Right cardiac atrium (tissue), 5 donors: ENCODE measurements around the gene PIGBOS1. TPM values are rescaled to one million over a fixed set of nuclear protein-coding genes. Genes with fewer than 3 reads are reported as not detected.
"Not testable (repeated sequence)": the region's sequence is repeated elsewhere in the genome, so short reads cannot be mapped to it uniquely, and the experiment has no call there.

Experiments
- ATAC-seq, 2 donors: fragments of 200-7000 bp; cut with Tn5 transposase; one replicate each; pipeline versions ENCODE4 v1.8.0 to v1.9.1; 2020; ENCODE audit warnings: moderate library complexity in 2 of 2, mild to moderate bottlenecking in 1 of 2
- DNase-seq, 3 donors: peaks; one replicate each; pipeline ENCODE4 v3.0.0-alpha.2; 2020
- H3K27ac ChIP-seq: one replicate; pipeline ENCODE4 v1.5.1; 2013; ENCODE audit warnings: mild to moderate bottlenecking, low read length, control low read depth, moderate library complexity
- H3K27me3 ChIP-seq: one replicate; pipeline ENCODE4 v1.6.1; 2013; ENCODE audit not compliant: control insufficient read depth, insufficient read depth
- H3K4me1 ChIP-seq: one replicate; pipeline ENCODE4 v1.6.1; 2013; ENCODE audit warnings: low read length; ENCODE audit not compliant: control insufficient read depth, insufficient read depth
- H3K4me3 ChIP-seq: one replicate; pipeline ENCODE4 v1.5.1; 2013; ENCODE audit warnings: low read length, control low read depth
- H3K9me3 ChIP-seq: one replicate; pipeline ENCODE4 v1.6.1; 2013; ENCODE audit warnings: low read length; ENCODE audit not compliant: control insufficient read depth
- WGBS: extraction: QIAGEN DNeasy Blood & Tissue Kit; methylation state at CpG from one replicate; pipeline ENCODE4 v1.1.7; 2013; 5-methylcytosine and 5-hydroxymethylcytosine counted together
- intact Hi-C, 4 donors: fragments of 100-400 bp; cut with DNase I; formaldehyde crosslinking; loops; one replicate each; pipeline versions ENCODE4 v1.11.0 to v1.14.0; 2022 to 2023
- polyA plus RNA-seq: library from polyadenylated mRNA; stranded (reverse); fragments of 200-250 nt; gene quantifications from one replicate; pipeline ENCODE4 v1.2.3, GENCODE V29; 2013
- total RNA-seq, 4 donors: library from RNA; stranded (reverse); fragmentation: NEBNext Ultra II Directional; extraction: Animal tissue kit (Norgen Biotek cat#: 25700); gene quantifications; one replicate each; pipeline ENCODE4 v1.2.1, GENCODE V29; 2021
- donor health status: healthy with polysubstance abuse.
- donor health status: DM: no; HTN: yes; CAD: no.
- donor health status: DM: no; HTN: no; CAD: no.
- donor health status: DM: no; HTN: yes; CAD: no; lungs with severe emphysema.
- donor health status: DM: yes; HTN: yes; CAD: no.

The PIGBOS1 gene
- total and polyA plus RNA-seq, 5 donors: 8.0 to 21.5 (median 9.4) TPM

DNA sequence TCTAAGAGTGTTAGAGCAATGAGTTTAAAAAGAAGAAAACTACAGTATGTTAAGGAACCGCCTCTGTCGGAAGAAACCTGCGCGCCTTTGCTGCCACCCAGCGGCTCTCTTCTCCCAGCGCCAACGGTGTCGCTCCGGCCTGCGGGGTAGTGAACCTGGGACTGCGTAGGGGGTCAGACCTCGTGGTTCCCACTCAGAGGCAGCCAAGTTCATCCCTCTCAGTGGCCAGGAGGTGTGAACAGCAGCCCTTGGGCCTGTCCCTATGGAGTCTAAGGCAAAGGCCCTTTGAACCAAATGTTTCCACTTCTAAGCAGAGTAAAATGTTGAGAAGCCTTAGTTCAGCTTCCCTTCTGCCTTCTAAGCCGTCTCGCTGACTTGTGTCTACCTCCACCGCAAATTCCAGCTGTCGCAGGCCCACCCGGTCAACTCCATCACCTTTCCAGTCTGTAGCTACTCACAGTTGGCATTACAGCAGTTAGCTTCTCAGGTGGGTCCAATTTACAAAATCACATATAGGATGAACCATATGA, 28.3 kb downstream of the PIGBOS1 start:
- peak; percentile 90 to 94 for ATAC-seq
- 18% methylated on average over 17 of the region's 17 CpGs for WGBS
- intact Hi-C loops: loop anchor here (2.0 to 5.0 kb wide), 2 partner anchors 68 to 72 kb away; no protein-coding TSS in a partner anchor
- H3K4me1 ChIP-seq: no peaks in the 10 kb centered on the region
- no peaks in the 10 kb centered on the region for H3K27me3 ChIP-seq
- no peaks in the 10 kb centered on the region for H3K9me3 ChIP-seq
- peak; percentile 83 to 93 (median 92) for DNase-seq
- H3K4me3 ChIP-seq: peak overlapping the region; percentile 95
- H3K27ac ChIP-seq: no peak overlapping the region

DNA sequence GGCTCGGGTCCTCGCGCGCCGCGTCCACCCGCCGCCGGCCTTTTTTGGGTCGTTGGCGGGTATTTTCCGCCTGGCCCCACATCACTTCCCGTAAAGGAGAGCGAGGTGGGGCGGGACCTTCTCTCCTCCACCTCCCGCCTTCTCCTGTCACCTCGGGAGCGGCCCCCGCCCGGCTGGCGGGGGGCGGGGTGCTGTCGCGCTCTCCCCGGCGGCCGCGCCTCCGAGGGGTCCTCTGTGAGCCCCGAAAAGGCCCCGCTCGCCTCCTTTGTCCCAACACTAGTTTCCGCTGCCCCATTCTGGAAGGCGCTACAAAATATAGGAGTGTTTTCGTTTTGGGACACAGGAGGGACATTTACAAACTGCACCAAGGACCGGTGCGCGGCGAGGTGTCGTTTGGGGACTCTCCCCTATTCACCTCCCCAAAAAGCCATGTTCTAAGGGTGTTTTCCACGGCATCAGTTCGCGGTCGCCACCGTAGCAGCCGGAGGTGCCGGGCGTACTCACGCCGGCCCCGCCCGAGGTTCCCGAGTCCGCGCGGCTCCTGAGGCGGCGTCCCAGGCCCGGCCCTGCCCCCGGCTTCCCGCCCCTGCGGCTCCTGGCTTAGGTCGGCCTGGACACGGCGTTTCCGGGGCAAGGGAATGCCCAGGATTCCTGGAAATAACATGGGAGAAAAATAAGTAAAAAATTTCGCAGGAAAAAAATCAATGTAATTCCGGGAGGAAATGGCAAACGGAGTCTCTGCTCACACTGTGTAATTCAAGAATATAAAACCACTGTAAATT, 29.0 kb downstream of the PIGBOS1 start, which contains the start of gene RAB27A:
TSS of gene RAB27A (minus strand) at position 68 of the 782 bp plus-strand sequence. CDS start 54,879 bp downstream, outside the sequence.
- under 1% methylated on average over 69 of the region's 69 CpGs for whole genome bisulfite sequencing
- no peaks in the 10 kb centered on the region for H3K27me3 ChIP-seq
- H3K4me3 ChIP-seq: peak within 1 kb of the TSS; percentile 95
- intact Hi-C loops: loop anchor here (2.0 to 5.0 kb wide), 2 partner anchors 68 to 71 kb away; no protein-coding TSS in a partner anchor
- DNase-seq: peak; percentile 85 to 91 (median 87)
- no peaks in the 10 kb centered on the region for H3K4me1 ChIP-seq
- ATAC-seq: peak; percentile 95 to 97
- H3K9me3 ChIP-seq: no peaks in the 10 kb centered on the region
- peak within 1 kb of the TSS; percentile 79 for H3K27ac ChIP-seq

DNA sequence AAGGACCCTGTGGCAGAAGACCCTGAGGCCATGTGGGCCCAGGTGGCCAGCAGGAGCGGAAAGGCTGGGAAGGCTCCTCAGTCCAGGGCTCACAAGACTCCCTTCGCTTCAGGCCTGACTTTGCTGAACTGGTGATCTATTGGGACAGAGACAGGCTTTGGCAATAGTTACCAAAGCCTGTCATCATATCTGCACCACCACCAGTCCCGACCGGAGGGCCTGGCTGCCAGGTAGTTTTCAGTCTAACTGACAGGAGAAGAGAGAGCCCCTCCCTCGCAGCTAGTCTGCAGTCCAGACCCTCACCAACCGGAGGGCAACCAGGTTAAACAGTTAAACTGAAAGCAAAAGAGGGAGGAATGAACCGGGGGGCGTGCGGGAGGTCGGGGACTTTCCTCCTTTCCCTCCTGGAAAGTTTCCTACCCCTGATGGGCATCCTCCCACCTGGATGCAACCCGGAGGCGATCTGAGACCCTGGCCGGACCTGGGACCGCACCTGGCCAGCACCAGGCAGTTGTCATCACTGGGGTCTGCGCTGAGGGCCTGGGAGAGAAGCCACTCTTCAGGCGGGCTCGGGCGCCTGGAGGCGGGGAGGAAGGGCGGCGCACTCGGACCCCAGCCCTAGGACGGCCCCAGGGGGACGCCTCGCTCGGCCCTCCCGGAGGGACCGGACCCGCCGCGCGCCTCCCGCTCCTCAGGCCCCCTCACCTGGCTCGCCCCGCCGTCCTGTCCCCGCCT, 29.7 kb downstream of the PIGBOS1 start:
- Histone ChIP-seq H3K27ac (peak overlapping the region; percentile 7), H3K27me3 (no peaks in the 10 kb centered on the region), H3K4me3 (peak overlapping the region; percentile 95), H3K4me1 (peaks cover 1% of the 10 kb centered on the region), H3K9me3 (no peaks in the 10 kb centered on the region)
- DNase-seq: peak in 2 of 3 donors; percentile 21 to 54
- intact Hi-C loops: no loop called here
- peak; percentile 61 to 65 for ATAC-seq
- 3% methylated on average over 37 of the region's 37 CpGs for WGBS

DNA sequence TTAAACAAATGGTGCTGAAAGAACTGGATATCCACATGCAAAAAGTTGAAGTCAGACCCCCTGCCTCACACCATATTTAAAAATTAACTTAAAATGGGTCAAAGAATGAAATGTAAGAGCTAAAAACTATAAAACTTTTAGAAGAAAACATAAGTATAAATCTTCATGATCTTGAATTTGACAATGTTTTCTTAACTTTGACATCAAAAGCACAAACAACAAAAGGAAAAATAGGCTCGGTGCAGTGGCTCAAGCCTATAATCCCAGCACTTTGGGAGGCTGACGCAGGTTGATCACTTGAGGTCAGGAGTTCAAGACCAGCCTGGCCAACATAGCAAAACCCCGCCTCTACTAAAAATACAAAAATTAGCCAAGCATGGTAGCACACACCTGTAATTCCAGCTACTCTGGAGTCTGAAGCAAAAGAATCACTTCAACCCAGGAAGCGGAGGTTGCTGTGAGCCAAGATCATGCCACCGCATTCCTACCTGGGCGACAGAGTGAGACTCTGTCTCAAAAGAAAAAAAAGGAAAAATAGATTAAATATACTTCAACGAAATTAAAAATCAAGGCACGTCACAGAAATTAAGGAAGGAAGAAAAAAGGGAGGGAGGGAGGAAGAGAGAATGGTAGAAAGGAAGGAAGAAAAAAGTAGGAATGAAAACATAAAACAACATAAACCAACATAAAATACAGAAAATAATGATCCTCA, 30.8 kb downstream of the PIGBOS1 start:
- no peak overlapping the region for H3K4me3 ChIP-seq
- ATAC-seq (no peak), DNase-seq (no peak)
- no peak overlapping the region for H3K27ac ChIP-seq
- H3K9me3 ChIP-seq: no peaks in the 10 kb centered on the region
- no peaks in the 10 kb centered on the region for H3K27me3 ChIP-seq
- WGBS: 94% methylated on average over 8 of the region's 8 CpGs
- intact Hi-C loops: no loop called here
- peaks cover 1% of the 10 kb centered on the region for H3K4me1 ChIP-seq

DNA sequence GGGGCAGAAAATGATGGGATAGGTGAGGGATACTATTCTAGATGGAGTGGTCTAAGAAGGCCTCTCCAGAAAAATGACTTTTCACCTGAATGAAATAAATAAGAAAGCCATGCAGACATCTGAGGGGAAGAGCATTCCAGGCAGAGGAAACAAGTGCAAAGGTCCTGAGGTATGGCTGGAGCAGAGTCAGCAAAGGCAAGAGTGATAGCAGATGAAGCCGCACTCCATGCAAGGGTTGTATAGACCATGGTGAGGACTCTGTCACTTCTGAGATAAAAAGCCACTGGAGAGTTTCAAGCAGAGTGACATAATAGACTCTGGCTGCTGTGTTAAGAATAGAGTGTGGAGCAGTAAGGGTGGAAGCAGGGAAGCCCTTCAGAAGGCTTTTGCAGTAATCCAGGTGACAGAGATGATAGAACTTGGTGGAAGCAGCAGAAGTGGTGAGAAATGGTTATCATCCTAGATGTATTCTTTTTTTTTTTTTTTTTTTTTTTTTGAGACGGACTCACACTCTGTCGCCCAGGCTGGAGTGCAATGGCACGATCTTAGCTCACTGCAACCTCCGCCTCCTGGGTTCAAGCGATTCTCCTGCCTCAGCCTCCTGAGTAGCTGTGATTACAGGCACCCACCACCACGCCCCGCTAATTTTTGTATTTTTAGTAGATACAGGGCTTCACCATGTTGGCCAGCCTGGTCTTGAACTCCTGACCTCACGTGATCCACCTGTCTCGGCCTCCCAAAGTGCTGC, 32.3 kb downstream of the PIGBOS1 start:
- H3K4me1 ChIP-seq, H3K27ac ChIP-seq, DNase-seq, ATAC-seq, H3K27me3 ChIP-seq, H3K9me3 ChIP-seq, intact Hi-C loops, H3K4me3 ChIP-seq: not testable (repeated sequence)
- 94% methylated on average over 10 of the region's 10 CpGs for WGBS

DNA sequence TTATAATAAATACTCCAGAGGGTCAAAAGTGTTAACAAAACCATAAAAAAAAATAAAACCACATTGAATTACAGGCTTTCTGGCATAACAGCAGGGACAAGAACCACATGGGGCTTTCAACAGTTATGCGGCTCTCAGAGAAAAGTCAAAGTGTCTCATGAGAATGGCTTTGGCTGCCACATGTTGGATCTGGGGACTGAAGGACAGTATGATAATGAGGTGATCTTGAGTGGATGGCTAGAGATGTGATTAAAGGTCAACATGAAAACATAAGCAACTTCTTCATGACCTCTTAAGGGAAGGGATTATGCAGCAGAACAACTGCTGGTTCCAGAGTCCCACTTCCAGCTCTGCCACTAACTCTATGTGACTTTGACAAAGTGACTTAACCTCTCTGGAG, 34.5 kb downstream of the PIGBOS1 start:
- intact Hi-C loops: no loop called here
- 56% methylated on average over 1 of the region's 1 CpG for WGBS
- DNase-seq: no peak
- Histone ChIP-seq H3K27ac (no peak overlapping the region), H3K4me3 (no peak overlapping the region), H3K4me1 (peaks cover 4% of the 10 kb centered on the region), H3K27me3 (no peaks in the 10 kb centered on the region), H3K9me3 (no peaks in the 10 kb centered on the region)
- no peak for ATAC-seq

DNA sequence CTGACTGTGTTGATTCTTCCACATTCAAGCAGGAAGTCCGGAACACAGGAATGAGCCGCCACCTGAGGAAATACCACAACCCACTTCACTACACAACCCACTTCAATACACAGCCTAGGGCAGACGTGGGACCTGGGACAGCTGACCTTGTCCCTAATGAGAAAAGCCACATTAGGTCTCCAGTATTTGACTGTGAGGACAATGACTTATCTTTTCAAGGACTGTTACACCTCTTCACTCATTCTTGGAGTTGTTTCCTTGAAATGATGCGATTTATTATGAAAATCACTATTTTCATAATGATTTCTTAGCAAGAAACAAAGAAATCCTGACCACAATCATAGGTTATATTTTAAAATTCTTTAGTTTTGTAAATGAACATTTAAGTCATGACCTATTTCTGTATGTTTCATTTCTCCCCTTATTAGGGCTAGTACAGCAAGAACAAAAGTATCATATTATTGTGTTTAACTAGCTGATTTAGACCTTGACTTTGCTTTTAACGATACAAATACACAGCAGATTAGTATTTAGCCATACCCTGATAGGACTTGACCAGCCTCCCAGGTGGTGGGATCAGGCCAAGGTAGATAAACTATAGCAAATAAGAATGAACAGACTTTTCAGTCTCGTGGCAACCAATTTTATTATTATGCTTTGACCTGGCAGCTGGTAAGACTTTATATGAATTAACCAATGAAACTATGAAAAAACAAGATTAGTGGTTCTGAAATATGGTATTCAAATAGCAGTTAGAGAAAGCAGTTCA, 35.4 kb downstream of the PIGBOS1 start:
- 84% methylated on average over 6 of the region's 6 CpGs for WGBS
- peaks cover 4% of the 10 kb centered on the region for H3K4me1 ChIP-seq
- no peaks in the 10 kb centered on the region for H3K9me3 ChIP-seq
- ATAC-seq: no peak
- H3K4me3 ChIP-seq: no peak overlapping the region
- H3K27ac ChIP-seq: no peak overlapping the region
- intact Hi-C loops: no loop called here
- DNase-seq: no peak
- no peaks in the 10 kb centered on the region for H3K27me3 ChIP-seq

DNA sequence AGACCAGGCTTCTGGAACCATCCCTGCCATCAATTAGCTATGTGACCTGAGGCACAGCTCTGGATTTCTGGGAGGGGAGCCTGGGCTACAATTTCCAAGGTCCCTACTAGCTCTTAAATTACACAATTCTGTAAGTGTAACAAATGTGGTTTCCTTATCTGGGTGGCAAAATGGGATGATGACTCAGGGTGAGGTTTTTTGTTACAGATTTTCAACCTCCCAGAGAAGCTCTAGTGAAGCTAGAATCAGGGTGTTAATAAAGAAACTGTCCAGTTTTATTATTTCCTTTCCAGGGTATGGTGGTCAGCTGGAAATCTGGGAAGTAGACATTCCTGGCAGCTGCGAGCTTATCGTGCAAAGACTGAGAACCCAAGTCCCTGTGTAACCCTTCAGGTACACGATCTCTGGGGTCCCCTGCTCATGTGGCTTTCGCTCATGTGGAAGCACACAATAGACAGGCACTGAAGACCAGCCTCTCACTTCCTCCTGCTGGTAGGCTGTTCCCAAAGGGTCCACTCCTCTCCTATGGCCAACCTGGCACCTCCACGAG, 36.6 kb downstream of the PIGBOS1 start:
- intact Hi-C loops: no loop called here
- ATAC-seq: peak; percentile 48 to 60
- no peak overlapping the region for H3K27ac ChIP-seq
- no peaks in the 10 kb centered on the region for H3K27me3 ChIP-seq
- H3K9me3 ChIP-seq: no peaks in the 10 kb centered on the region
- no peak overlapping the region for H3K4me3 ChIP-seq
- DNase-seq: no peak
- H3K4me1 ChIP-seq: peaks cover 7% of the 10 kb centered on the region
- WGBS: 61% methylated on average over 5 of the region's 5 CpGs

DNA sequence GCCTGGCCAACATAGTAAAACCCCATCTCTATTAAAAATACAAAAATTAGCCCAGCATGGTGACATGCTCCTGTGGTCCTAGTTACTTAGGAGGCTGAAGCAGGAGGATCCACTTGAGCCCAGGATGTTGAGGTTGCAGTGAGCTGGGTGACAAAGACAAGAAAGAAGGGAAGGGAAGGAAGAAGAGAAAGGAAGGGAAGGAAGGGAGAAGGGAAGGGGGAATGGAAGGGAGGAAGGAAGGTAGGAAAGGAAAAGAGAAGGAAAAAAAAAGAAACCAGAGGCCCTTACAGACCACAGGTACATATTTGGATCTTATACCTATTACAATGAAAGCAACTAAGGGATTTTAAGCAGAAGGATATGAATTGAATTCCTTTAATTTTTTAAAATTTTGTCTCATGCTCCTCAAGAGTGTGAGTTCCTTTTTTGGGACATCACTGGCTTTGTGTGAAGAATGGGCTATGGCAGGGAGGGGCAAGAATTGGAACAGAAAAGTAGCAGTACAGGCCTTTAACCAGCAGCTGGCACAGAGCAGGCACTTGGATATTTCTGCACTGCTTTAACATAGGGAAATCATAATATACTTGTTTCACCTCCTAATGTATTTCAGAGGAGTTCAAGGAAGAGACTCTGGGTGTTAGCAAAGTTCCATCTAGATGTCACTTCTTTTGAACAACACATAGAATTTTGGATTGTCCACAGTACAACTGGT, 37.2 kb downstream of the PIGBOS1 start:
- no peak for DNase-seq
- no peaks in the 10 kb centered on the region for H3K9me3 ChIP-seq
- intact Hi-C loops: no loop called here
- peaks cover 7% of the 10 kb centered on the region for H3K4me1 ChIP-seq
- no peak for ATAC-seq
- no peaks in the 10 kb centered on the region for H3K27me3 ChIP-seq
- no peak overlapping the region for H3K27ac ChIP-seq
- H3K4me3 ChIP-seq: no peak overlapping the region
